Adipose tissue (tissue), 3 donors: ENCODE measurements around the gene SUFU. TPM values are rescaled to one million over a fixed set of nuclear protein-coding genes. Genes with fewer than 3 reads are reported as not detected.

ENCODE experiments used
- H3K27ac ChIP-seq: one replicate; pipeline ENCODE4 v1.5.1; 2013; ENCODE audit warnings: low read depth, low read length
- WGBS, 3 donors: extraction: QIAGEN DNeasy Blood & Tissue Kit; methylation state at CpG; one replicate each; pipeline ENCODE4 v1.1.7; 2013; 5-methylcytosine and 5-hydroxymethylcytosine counted together
- polyA plus RNA-seq, 3 donors: library from polyadenylated mRNA; stranded (reverse); fragments of 200-250 nt; gene quantifications; one replicate each; pipeline ENCODE4 v1.2.3, GENCODE V29; 2013
- donor health status: healthy with polysubstance abuse.
- donor health status: Bipolar disorder and iron deficiency.
- donor health status: healthy.

Gene SUFU
- polyA plus RNA-seq, 3 donors = 2.7 to 5.3 (median 3.6) TPM

DNA sequence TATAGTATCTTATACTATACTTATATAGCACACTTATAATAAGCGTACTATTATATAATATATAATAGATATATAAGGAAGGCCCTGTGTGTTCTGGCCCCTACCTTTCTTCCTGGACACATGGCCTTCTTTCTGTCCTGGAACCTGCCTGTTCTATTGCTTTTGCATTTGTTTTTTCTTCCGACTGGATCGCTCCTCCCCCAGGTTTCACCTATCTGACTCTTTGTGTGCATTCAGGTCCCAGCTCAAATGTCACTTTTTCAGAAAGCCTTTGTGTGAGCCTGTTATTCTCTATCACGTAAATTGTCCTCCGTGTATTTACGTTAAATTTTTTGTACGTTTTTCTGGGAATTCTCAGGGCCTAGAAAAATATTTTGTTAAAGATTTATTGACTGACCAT is 137.6 kb downstream of the SUFU start:
- no peak overlapping the region for H3K27ac ChIP-seq
- 16 to 41% (median 22%) methylated on average over 7 of the region's 7 CpGs for WGBS, 3 donors

DNA sequence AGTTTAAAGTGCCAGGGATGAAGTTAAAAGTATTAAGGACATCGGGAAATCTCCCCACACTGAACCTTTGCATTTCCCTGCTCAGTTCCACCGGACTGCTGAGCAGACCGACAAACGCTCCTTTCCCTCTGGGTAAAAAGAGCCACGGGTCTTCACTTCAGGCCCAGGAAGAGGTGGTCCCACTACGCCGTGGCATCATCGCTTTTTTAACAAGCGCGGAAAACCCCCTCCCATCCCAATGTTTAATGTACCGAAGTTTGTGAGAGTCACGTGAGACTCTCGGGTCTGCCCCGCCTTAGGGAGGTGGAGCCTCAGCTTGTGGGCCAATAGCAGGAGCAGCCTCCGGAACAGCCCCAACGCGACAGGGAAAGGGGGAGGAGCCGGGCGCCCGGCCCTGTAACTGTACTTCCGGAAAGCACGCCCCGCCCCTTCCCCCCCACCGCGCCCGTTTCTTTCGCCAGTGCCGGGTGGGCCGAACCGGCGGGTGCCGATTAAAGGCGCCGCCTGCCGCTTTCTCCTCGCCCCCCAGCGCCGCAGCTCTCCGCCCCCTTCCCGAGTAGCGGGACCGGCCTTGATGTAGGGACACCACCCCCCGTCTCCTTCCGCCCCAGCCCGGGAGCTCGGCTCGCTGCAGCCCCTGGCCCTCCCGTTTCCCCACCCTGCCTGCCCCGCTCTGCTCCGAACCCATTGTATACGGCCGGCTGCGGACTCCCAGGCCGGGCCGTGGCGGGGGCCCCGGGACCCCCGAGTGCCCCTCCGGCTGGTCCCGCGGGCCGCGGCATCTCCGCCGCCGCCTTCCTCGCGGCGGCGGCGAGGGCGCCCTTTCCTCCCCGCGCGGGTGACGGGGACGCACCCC is 138.3 kb downstream of the SUFU start:
- H3K27ac ChIP-seq = peak overlapping the region; percentile 83
- 0 to 1% (median 1%) methylated on average over 65 to 77 of the region's 77 CpGs for WGBS, 3 donors

- 0 to 1% (median 0%) methylated on average over 39 to 44 of the region's 45 CpGs for WGBS, 3 donors
- peak overlapping the region; percentile 79 for H3K27ac ChIP-seq
Observed at GRCh38 chr10:102642736-102643335, 139.1 kb downstream of the SUFU start.

DNA sequence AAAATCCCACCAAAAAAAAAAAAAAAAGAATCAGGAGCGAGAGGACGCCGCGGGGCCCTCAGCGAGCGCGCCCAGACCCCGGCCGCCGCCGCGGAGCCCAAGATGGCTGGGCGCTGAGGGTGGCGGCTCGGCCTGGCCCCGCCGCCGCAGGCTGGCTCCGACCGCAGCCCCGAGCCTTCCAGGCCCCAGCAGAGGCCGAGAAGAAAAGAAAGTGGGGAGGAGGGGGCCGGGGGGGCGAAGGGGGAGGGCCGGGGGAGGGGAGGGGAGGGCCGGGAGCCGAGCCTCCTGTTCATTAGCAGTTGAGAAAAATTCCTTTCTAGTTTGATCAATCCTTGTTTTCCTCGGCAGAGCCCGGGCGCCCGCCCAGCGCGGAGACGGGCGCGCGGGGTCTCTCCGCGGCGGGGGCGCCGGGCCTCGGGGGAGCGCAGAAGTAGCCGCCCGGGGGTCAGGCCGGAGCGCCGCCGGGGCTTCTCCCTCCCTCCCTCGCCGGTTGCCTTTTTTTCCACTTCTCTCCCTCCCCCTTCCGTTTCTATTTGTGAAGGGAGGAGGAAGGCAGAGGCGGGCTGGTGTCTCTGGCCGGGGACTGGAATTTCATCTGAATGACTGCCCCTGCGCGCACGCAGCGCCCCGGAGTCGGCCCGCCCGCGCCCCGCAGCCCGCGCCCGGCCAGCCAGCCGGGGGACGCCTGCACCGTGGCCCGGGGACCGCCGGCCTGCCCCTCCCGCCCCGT is 139.7 kb downstream of the SUFU start:
- peak overlapping the region; percentile 87 for H3K27ac ChIP-seq
- WGBS, 3 donors = 1 to 2% (median 1%) methylated on average over 36 to 76 of the region's 76 CpGs

GRCh38 chr10:102644066-102644645 is 140.4 kb downstream of the SUFU start, which contains the start of gene TRIM8:
TRIM8 (plus strand) TSS chr10:102644479; CDS start chr10:102644618, 139 bp downstream.
- peak within 1 kb of the TSS; percentile 87 for H3K27ac ChIP-seq
- WGBS, 3 donors = 0 to 2% (median 0%) methylated on average over 41 to 80 of the region's 80 CpGs

GRCh38 chr10:102644646-102645387 is 141.0 kb downstream of the SUFU start:
- H3K27ac ChIP-seq = peak overlapping the region; percentile 81
- 0 to 1% (median 0%) methylated on average over 56 to 62 of the region's 62 CpGs for WGBS, 3 donors

DNA sequence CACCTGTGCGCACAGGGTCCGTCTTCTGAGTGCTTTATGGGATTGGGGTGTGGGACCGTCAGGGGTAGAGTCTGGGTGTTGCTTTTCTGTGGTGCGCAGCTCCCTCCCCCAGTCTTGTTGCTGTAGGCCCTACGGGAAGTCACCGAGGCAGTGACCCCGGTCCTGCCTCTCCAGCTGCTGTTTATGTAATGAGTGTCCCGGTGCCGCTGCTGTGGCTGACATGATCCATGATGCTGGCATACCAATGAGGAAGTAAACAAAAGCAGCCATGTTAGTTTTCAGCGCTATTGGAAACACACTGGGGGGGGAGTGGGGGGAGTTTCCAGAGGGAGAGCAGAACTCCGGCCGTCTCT is 141.6 kb downstream of the SUFU start:
- 0% methylated on average over 12 of the region's 12 CpGs for WGBS, 3 donors

DNA sequence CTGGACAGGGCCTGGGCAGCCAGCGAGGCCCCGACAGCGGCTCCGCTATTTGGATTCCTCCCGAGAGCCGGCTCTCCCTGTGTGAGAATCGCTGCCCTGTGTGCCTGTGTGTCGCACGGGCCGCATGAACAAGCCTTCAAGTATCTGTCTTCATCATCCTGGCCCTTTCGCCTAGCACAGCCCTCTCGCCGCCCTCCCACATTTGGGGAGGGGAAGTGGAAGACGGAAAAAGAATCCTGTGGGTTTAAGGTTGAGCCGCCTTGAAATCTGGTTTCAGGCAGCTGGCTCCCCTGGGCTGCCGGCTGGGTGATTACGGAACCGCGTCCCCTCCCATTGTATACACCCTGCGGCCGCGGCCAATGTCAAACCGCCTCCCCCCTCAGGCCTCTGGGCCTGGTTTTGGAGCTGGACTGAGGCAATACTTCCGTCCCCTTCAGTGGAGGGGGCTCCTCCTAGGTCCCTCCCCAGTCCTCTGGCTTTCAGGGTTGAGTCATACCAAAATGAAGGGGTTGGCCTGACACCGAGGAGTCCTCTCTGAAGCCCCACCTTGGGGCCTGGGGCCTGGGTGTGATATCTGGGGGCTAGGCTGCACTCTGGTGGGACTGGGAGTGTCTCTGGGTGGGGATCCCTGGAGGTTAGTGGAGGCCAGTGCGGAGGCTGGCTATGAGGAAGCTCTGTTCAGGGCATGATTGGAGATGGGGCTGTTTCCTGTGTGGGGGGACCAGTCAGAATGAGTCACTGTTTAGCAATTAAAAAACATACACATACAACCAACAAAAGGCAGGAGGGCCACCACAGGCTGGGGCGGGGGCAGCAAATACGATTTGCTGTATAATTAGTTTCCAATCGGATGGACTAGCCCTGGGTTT is 142.2 kb downstream of the SUFU start:
- peak overlapping the region; percentile 97 for H3K27ac ChIP-seq
- 0 to 1% (median 0%) methylated on average over 25 to 29 of the region's 29 CpGs for whole genome bisulfite sequencing, 3 donors

More for the DNA sequence above, 141.6 kb downstream of the SUFU start:
- H3K27ac ChIP-seq = peak overlapping the region; percentile 97

DNA sequence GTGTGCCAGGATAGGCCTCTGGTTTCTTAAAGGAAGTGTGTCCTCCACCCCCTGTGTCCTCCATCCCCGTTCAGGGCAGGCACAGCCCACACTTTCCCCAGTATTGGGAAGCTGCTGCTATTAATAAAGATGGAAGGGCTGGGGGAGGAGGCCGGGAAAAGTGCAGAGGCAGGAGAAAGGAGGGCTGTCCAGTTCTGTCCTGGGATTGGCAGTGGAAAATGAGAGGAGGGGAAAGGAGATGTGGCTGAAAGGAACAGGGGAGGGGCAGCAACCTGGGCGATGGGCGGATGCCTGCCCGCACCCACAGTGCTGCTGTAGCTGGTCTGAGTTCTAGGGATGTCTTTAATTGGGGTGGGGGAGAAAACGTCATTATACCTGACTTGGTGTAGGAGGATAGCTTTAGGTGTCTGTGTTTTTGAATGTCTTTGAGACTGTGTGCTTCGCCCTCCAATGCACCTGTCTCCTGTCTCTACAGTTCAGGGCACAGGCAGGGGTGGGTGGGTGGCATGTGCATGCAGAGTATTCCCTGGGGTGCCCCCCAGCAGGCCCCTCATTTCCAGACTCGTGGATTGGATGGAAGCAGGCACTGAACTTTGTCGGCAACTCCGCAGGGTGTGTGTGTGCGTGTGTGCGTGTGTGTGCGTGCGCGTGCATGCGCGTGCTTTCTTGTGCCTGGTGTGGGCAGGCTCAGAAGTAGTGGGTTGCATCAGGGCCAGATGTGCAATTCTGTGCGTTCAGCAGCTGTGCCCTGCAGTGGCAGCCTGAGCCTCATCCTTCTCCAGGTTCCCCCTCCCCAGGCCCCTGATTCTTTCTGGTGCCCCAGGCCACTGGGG is 143.1 kb downstream of the SUFU start:
- peak overlapping the region; percentile 97 for H3K27ac ChIP-seq
- WGBS, 3 donors = 10 to 13% (median 11%) methylated on average over 18 of the region's 18 CpGs

- 38 to 52% (median 43%) methylated on average over 7 of the region's 7 CpGs for WGBS, 3 donors
- no peak overlapping the region for H3K27ac ChIP-seq
Observed at GRCh38 chr10:102647443-102648268, 143.9 kb downstream of the SUFU start.

GRCh38 chr10:102648269-102648888 is 144.6 kb downstream of the SUFU start:
- H3K27ac ChIP-seq = no peak overlapping the region
- WGBS, 3 donors = 29 to 51% (median 50%) methylated on average over 12 of the region's 12 CpGs

- no peak overlapping the region for H3K27ac ChIP-seq
- 21 to 38% (median 32%) methylated on average over 24 to 25 of the region's 25 CpGs for WGBS, 3 donors
Observed at GRCh38 chr10:102648889-102649796, 145.4 kb downstream of the SUFU start.

GRCh38 chr10:102649797-102650654 is 146.3 kb downstream of the SUFU start:
- WGBS, 3 donors = 55 to 63% (median 57%) methylated on average over 11 to 12 of the region's 12 CpGs
- no peak overlapping the region for H3K27ac ChIP-seq
